A673 (cell line): ENCODE measurements around the gene LMO1.

Experiments
- EZH2 ChIP-seq: fragments of 200-600 bp; sonication (generic); IDR thresholded peaks from 2 replicates; pipeline ENCODE4 v1.6.1; 2017; ENCODE audit warnings: borderline replicate concordance, low read depth, mild to moderate bottlenecking, mixed read lengths, antibody characterized with exemption, low read length; ENCODE audit not compliant: poor library complexity, severe bottlenecking
- TF ChIP-seq, protein P1 (sequence below): fragments of 300-800, 200-600 bp; sonication (generic); conservative IDR thresholded peaks from 2 replicates; pipeline ENCODE4 v1.5.1; 2017; ENCODE audit warnings: low read depth, mild to moderate bottlenecking, antibody characterized with exemption, low read length, moderate library complexity, mixed read lengths

DNA sequence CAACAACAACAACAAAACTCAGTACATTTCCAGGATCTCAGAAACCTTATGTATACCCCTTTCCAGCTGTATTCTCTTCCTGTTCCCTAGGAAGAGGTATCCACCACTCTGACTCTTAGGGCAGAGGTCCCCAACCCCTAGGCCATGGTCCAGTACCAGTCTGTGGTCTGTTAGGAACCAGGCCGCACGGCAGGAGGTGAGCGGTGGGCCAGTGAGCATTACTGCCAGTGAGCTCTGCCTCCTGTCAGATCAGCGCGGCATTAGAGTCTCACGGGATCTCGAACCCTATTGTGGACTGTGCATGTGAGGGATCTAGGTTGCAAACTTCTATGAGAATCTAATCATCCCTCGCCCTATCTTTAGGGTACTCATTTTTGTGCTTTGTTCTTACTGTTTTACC, 43.9 kb upstream of the LMO1 start:
- TF ChIP-seq, protein P1, sequence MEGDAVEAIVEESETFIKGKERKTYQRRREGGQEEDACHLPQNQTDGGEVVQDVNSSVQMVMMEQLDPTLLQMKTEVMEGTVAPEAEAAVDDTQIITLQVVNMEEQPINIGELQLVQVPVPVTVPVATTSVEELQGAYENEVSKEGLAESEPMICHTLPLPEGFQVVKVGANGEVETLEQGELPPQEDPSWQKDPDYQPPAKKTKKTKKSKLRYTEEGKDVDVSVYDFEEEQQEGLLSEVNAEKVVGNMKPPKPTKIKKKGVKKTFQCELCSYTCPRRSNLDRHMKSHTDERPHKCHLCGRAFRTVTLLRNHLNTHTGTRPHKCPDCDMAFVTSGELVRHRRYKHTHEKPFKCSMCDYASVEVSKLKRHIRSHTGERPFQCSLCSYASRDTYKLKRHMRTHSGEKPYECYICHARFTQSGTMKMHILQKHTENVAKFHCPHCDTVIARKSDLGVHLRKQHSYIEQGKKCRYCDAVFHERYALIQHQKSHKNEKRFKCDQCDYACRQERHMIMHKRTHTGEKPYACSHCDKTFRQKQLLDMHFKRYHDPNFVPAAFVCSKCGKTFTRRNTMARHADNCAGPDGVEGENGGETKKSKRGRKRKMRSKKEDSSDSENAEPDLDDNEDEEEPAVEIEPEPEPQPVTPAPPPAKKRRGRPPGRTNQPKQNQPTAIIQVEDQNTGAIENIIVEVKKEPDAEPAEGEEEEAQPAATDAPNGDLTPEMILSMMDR = no peak
- TF ChIP-seq EZH2 = no peak
